RWPE2 (cell line): Measurements from ENCODE around the gene ATG16L1.
A peak's percentile ranks its signal among the peaks of the same experiment; 100 is the strongest.

ENCODE experiments used
- ATAC-seq: fragments of 200-7000 bp; cut with Tn5 transposase; 3 replicates; pipeline ENCODE4 v1.9.1; 2021; ENCODE audit warnings: low read depth
- DNase-seq: peaks from one replicate; pipeline ENCODE4 v3.0.0-alpha.2; 2020; ENCODE audit warnings: low spot score
- H3K27ac ChIP-seq: fragments of 450-650 bp; 2 replicates; pipeline ENCODE4 v1.5.1; 2017; ENCODE audit warnings: mild to moderate bottlenecking; ENCODE audit not compliant: poor library complexity, severe bottlenecking
- H3K27me3 ChIP-seq: fragments of 250-450 bp; sonication (Bioruptor Pico); 2 replicates; pipeline ENCODE4 v1.5.1; 2021; ENCODE audit warnings: mild to moderate bottlenecking, moderate library complexity; ENCODE audit not compliant: insufficient read depth, poor library complexity, severe bottlenecking
- H3K36me3 ChIP-seq: fragments of 250-450 bp; sonication (Bioruptor Pico); 2 replicates; pipeline ENCODE4 v1.5.1; 2020; ENCODE audit warnings: low read depth, mild to moderate bottlenecking, moderate library complexity
- H3K4me1 ChIP-seq: fragments of 250-450 bp; sonication (Bioruptor Pico); 2 replicates; pipeline ENCODE4 v1.5.1; 2021; ENCODE audit warnings: mild to moderate bottlenecking, moderate library complexity; ENCODE audit not compliant: insufficient read depth, poor library complexity, severe bottlenecking
- H3K4me3 ChIP-seq: fragments of 250-450 bp; sonication (Bioruptor Pico); 2 replicates; pipeline ENCODE4 v1.5.1; 2021; ENCODE audit warnings: mild to moderate bottlenecking, moderate library complexity; ENCODE audit not compliant: severe bottlenecking
- H3K9me3 ChIP-seq: fragments of 250-450 bp; sonication (Bioruptor Pico); 2 replicates; pipeline ENCODE4 v1.5.1; 2021; ENCODE audit warnings: mild to moderate bottlenecking, moderate library complexity; ENCODE audit not compliant: severe bottlenecking
- TF ChIP-seq, protein P1 (sequence below): fragments of 450-650 bp; IDR thresholded peaks from one replicate; pipeline ENCODE4 v1.5.1; 2017; ENCODE audit warnings: mild to moderate bottlenecking, moderate library complexity; ENCODE audit not compliant: poor library complexity, severe bottlenecking

ATG16L1 gene

DNA sequence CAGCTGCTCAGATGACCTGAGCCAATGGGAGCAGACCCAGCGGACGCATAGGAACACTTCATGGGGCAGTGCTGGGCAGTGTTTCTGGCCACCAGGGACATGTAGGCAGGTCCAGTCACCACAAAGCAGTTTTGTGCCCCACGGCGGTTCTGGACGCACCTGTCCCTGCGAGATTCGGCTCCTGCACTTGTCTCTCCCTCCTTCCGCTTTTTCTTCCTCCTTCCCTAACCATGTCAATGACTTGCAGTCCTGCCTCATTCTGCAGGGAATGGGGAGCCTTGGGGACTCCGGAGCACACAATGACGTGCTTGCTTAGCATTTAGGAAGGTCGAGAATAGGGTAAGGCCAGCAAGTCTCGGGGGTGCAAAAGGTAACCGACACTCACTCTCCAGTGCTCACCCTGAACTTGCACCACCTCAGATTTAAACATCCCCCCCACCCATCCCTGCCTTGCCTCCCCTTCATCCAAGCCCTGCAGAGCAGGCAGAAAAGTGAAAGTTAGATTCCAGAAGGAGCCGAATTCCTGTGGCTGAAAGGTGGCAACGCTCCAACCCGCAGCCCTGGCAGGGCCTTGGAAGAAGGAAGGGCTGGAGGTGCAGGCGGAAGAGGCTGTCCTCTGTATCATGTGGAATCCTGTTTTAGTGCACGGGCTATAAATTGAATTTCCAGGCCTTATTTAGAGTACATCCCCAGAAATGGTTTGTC is 40.5 kb upstream of the ATG16L1 start:
- Histone ChIP-seq H3K27me3 (no peaks in the 10 kb centered on the region), H3K4me3 (no peak overlapping the region), H3K27ac (peak overlapping the region; percentile 40), H3K9me3 (no peaks in the 10 kb centered on the region), H3K36me3 (no peaks in the 10 kb centered on the region), H3K4me1 (peaks cover 46% of the 10 kb centered on the region)
- TF ChIP-seq, protein P1, sequence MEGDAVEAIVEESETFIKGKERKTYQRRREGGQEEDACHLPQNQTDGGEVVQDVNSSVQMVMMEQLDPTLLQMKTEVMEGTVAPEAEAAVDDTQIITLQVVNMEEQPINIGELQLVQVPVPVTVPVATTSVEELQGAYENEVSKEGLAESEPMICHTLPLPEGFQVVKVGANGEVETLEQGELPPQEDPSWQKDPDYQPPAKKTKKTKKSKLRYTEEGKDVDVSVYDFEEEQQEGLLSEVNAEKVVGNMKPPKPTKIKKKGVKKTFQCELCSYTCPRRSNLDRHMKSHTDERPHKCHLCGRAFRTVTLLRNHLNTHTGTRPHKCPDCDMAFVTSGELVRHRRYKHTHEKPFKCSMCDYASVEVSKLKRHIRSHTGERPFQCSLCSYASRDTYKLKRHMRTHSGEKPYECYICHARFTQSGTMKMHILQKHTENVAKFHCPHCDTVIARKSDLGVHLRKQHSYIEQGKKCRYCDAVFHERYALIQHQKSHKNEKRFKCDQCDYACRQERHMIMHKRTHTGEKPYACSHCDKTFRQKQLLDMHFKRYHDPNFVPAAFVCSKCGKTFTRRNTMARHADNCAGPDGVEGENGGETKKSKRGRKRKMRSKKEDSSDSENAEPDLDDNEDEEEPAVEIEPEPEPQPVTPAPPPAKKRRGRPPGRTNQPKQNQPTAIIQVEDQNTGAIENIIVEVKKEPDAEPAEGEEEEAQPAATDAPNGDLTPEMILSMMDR: no peak
- DNase-seq: peak; percentile 91
- peak; percentile 76 for ATAC-seq

GRCh38 chr2:233211548-233211895 is 40.0 kb upstream of the ATG16L1 start:
- TF ChIP-seq, protein P1: no peak
- peak overlapping the region; percentile 40 for H3K27ac ChIP-seq
- no peak for ATAC-seq
- H3K9me3 ChIP-seq: no peaks in the 10 kb centered on the region
- H3K36me3 ChIP-seq: no peaks in the 10 kb centered on the region
- peaks cover 46% of the 10 kb centered on the region for H3K4me1 ChIP-seq
- H3K4me3 ChIP-seq: no peak overlapping the region
- no peaks in the 10 kb centered on the region for H3K27me3 ChIP-seq
- DNase-seq: no peak

GRCh38 chr2:233213011-233213410 is 38.5 kb upstream of the ATG16L1 start:
- peak overlapping the region; percentile 12 for H3K27ac ChIP-seq
- ATAC-seq: 0 out of 3 replicates have a peak, but pooled peaks have one; percentile 6
- no peaks in the 10 kb centered on the region for H3K9me3 ChIP-seq
- TF ChIP-seq, protein P1: no peak
- H3K36me3 ChIP-seq: no peaks in the 10 kb centered on the region
- DNase-seq: no peak
- no peaks in the 10 kb centered on the region for H3K27me3 ChIP-seq
- peaks cover 46% of the 10 kb centered on the region for H3K4me1 ChIP-seq
- no peak overlapping the region for H3K4me3 ChIP-seq

DNA sequence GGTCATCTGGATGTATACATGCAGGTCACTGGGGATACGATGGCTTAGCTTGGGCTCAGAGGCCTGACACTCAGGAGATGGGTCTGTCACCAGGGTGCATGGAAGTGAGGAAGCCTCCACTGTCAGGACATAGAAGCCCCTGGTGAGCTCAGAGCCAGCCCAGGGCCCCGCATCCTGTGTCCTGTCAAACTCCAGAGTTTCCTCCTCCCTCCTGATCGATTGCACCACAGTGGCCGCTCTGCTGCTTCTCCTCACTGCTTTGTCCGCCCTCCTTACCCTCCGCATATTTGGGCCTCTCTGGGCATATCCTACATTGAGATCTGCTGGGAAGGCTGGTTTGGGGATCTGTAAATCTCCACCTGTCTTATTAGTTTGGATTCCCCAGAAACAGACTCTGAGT is 37.5 kb upstream of the ATG16L1 start:
- H3K27me3 ChIP-seq: no peaks in the 10 kb centered on the region
- no peaks in the 10 kb centered on the region for H3K36me3 ChIP-seq
- peaks cover 36% of the 10 kb centered on the region for H3K4me1 ChIP-seq
- no peaks in the 10 kb centered on the region for H3K9me3 ChIP-seq
- no peak overlapping the region for H3K4me3 ChIP-seq
- H3K27ac ChIP-seq: no peak overlapping the region
- DNase-seq (no peak), ATAC-seq (no peak)
- TF ChIP-seq, protein P1: no peak

GRCh38 chr2:233217892-233218377 is 33.5 kb upstream of the ATG16L1 start:
- DNase-seq (no peak), ATAC-seq (no peak)
- TF ChIP-seq, protein P1: no peak

More at GRCh38 chr2:233217892-233218377, 33.5 kb upstream of the ATG16L1 start:
- Histone ChIP-seq H3K27ac (no peak overlapping the region), H3K9me3 (no peaks in the 10 kb centered on the region), H3K36me3 (no peaks in the 10 kb centered on the region), H3K4me1 (peaks cover 6% of the 10 kb centered on the region), H3K4me3 (no peak overlapping the region), H3K27me3 (no peaks in the 10 kb centered on the region)
